HEK293T (cell line): ENCODE results near the gene TCEANC2.
A peak's percentile ranks its signal among the peaks of the same experiment; 100 is the strongest.

Experiments used
- CTCF ChIA-PET: fragments of 350-600 bp; formaldehyde crosslinking; extraction: SDS; loops from one replicate; lab custom pipeline; 2021; ENCODE audit warnings: antibody characterized with exemption, inconsistent platforms; lab: Yijun Ruan, JAX
- POLR2A ChIA-PET: fragments of 350-600 bp; formaldehyde crosslinking; extraction: SDS; loops from one replicate; lab custom pipeline; 2020; ENCODE audit warnings: antibody characterized with exemption, inconsistent platforms; lab: Yijun Ruan, JAX
- DNase-seq: peaks from one replicate; pipeline ENCODE4 v3.0.0; 2012; ENCODE audit warnings: mixed read lengths; ENCODE audit errors: extremely low spot score
- BHLHE40 ChIP-seq: fragments of 450-650 bp; IDR thresholded peaks from 2 replicates; pipeline ENCODE4 v1.6.1; 2016; ENCODE audit warnings: mild to moderate bottlenecking, moderate library complexity, borderline replicate concordance
- CTBP1 ChIP-seq: fragments of 450-650 bp; IDR thresholded peaks from 2 replicates; pipeline ENCODE4 v1.6.1; 2016; ENCODE audit warnings: borderline replicate concordance
- ELF4 ChIP-seq: fragments of 450-650 bp; IDR thresholded peaks from 2 replicates; pipeline ENCODE4 v1.6.1; 2017; ENCODE audit warnings: antibody characterized with exemption
- FOXA1 ChIP-seq: fragments of 450-650 bp; IDR thresholded peaks from 2 replicates; pipeline ENCODE4 v1.6.1; 2016; ENCODE audit warnings: mild to moderate bottlenecking
- FOXK2 ChIP-seq: fragments of 450-650 bp; IDR thresholded peaks from 2 replicates; pipeline ENCODE4 v1.6.1; 2016; ENCODE audit warnings: mild to moderate bottlenecking
- FOXM1 ChIP-seq: fragments of 450-650 bp; IDR thresholded peaks from 2 replicates; pipeline ENCODE4 v1.6.1; 2017; ENCODE audit warnings: mild to moderate bottlenecking, borderline replicate concordance
- HDGF ChIP-seq: fragments of 450-650 bp; IDR thresholded peaks from 2 replicates; pipeline ENCODE4 v1.6.1; 2017; ENCODE audit warnings: antibody characterized with exemption, borderline replicate concordance
- L3MBTL2 ChIP-seq: fragments of 450-650 bp; conservative IDR thresholded peaks from 2 replicates; pipeline ENCODE4 v1.6.1; 2016; ENCODE audit warnings: mild to moderate bottlenecking
- NFRKB ChIP-seq: fragments of 450-650 bp; IDR thresholded peaks from 2 replicates; pipeline ENCODE4 v1.6.1; 2016; ENCODE audit warnings: mild to moderate bottlenecking, moderate library complexity
- PKNOX1 ChIP-seq: fragments of 450-650 bp; IDR thresholded peaks from 2 replicates; pipeline ENCODE4 v1.6.1; 2016
- SP1 ChIP-seq: fragments of 450-650 bp; IDR thresholded peaks from 2 replicates; pipeline ENCODE4 v1.6.1; 2017
- SUZ12 ChIP-seq: fragments of 450-650 bp; IDR thresholded peaks from 2 replicates; pipeline ENCODE4 v1.6.1; 2016; ENCODE audit warnings: mild to moderate bottlenecking
- TARDBP ChIP-seq: fragments of 450-650 bp; IDR thresholded peaks from 2 replicates; pipeline ENCODE4 v1.6.1; 2016
- ZNF384 ChIP-seq: fragments of 450-650 bp; IDR thresholded peaks from 2 replicates; pipeline ENCODE4 v1.6.1; 2016

The TCEANC2 gene

DNA sequence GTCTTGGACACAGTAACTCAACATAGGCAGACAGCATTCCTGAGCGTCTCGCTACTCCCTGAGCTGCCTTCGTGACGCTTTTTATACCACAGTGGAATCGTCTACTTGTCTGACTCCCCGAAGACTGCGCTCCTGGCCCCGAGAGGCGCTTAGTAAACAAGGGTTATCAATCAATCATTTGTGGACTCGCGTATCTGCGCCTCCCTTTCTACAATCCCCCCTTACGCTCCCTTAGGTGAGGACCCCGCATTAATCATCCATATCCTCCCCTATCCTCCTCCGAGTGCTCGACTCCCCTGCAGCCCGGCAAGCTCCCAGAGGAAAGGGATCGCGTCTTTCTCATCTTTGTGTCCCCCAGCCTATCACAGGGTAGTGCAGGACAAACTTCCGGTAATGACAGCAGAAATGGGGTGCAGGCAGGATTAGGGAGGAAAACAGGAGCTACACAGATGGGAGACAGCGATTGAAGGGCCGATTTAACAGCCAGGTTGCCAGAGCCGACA, 926 bp upstream of the TCEANC2 start:
- TF ChIP-seq HDGF: no peak
- TF ChIP-seq PKNOX1: peak; percentile 54
- peak; percentile 37 for DNase-seq
- ChIA-PET POLR2A (interaction anchor here (0.8 to 2.4 kb wide), 11 partner anchors 9 to 669 kb away, joined by 3 to 7 read pairs (median 3); partner anchors contain the start of genes CYB5RL, IFT25 and MRPL37), CTCF (interaction anchor here (0.5 to 0.8 kb wide), 4 partner anchors 29 to 552 kb away, joined by 3 to 4 read pairs (median 3); no protein-coding TSS in a partner anchor)

DNA sequence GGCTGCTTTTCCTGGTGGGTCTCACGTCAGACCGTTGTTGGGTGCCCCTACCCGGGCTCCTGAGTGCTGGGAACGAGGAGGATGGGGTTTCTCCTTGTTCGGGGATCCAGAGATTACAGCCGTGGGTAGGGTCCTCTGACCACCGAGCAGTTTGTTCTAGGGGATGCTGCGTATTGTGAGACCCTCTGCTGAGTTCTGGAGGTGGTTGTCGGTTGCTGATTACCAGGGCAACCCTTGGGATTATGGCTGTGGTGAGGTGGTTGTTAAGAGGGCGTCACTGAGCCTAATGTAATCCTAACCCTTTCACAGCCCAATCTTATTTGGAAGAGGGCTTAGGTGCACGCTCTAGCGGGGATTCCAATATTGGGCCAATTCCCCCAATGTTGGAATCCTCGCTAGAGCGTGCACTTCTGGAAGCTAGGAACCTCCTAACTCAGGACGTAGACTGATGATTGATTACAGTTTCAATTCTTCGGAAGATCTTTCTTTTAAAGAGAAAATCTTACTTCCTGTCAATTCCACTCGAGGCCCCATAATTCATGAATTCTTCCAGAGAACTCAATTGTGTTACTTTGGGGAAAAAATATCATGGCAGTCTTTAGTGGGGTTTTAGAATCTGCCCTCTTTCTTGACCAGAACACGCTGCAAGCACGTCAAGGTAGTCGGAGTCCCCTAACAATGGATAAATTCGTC, 483 bp downstream of the TCEANC2 start:
- CTCF ChIA-PET: no interaction called here
- TF ChIP-seq L3MBTL2 (0 out of 2 replicates have a peak, but pooled peaks have one; percentile 8), TARDBP (no peak)
- POLR2A ChIA-PET: interaction anchor here (1.1 to 2.4 kb wide), 5 partner anchors 46 to 146 kb away, joined by 3 to 5 read pairs (median 3); partner anchors contain the start of genes CYB5RL, IFT25 and MRPL37
- no peak for DNase-seq

DNA sequence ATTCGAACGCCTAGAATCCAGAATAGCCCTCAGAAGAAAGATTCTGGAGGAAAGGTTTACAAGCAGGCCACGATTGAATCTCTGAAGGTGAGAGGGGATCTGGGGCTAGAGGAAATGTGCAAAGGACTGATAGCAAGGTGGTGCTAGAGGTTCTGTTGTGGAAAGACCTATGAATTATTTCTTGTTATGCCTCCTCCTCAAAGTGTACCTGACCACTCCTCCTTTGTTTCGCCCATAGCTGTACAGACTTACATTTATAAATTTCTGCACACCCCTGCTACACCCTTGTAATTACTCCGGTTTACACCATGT, 986 bp downstream of the TCEANC2 start:
- ChIA-PET POLR2A (interaction anchor here (2.4 kb wide), 1 partner anchor 82 kb away, joined by 5 read pairs; no protein-coding TSS in a partner anchor), CTCF (interaction anchor here (0.6 kb wide), 1 partner anchor 60 kb away, joined by 4 read pairs; no protein-coding TSS in a partner anchor)
- no peak for DNase-seq
- TF ChIP-seq ZNF384 (no peak), PKNOX1 (no peak), SP1 (no peak), FOXM1 (no peak)

DNA sequence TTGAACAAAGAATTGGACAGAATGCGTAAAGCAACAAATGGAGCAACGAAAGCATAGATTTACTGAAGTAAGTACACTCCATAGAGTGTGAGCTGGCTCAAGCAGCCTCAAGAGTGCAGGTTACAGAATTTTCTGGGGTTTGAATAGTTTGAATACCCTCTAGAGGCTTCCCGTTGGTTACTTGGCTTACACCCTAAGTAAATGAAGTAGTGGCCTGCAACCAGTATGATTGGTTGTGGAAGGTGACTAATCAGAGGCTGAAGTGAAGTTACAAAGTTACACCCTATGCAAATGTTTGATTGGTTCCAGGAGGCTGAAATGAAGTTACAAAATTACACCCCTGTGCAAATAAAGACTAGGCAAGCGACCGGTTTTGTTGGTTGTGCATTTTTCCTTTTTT, 10.9 kb downstream of the TCEANC2 start:
- DNase-seq: no peak
- CTCF ChIA-PET: no interaction called here
- TF ChIP-seq ZNF384: no peak
- TF ChIP-seq CTBP1: no peak
- TF ChIP-seq NFRKB: no peak
- TF ChIP-seq FOXK2: no peak
- no peak for TF ChIP-seq PKNOX1
- no peak for TF ChIP-seq FOXM1
- no peak for TF ChIP-seq SUZ12
- TF ChIP-seq TARDBP: no peak
- no peak for TF ChIP-seq SP1
- POLR2A ChIA-PET: no interaction called here

DNA sequence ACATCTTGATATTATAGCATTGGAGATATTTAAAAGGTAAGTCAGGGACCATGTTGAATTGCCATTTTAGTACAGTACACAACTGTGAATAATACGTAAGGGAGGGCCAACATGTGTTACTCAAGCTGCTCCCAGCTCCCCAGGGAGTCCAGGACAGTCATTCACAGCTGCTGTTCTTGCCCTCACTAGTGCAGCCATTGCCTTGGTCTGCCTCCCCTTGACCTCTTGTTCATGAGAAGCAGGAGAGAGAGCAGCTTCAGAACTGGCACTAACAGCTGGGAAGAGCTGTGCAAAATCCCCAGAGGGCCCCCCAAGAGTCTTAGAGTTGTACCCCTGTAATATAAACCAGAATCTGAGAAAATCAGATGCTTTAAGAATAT, 16.4 kb downstream of the TCEANC2 start:
- no peak for TF ChIP-seq TARDBP
- no peak for TF ChIP-seq ELF4
- no peak for TF ChIP-seq FOXK2
- TF ChIP-seq FOXA1: no peak
- DNase-seq: no peak
- ChIA-PET CTCF (interaction anchor here (1.6 kb wide), 1 partner anchor 8 kb away, joined by 6 read pairs; no protein-coding TSS in a partner anchor), POLR2A (no interaction called here)

DNA sequence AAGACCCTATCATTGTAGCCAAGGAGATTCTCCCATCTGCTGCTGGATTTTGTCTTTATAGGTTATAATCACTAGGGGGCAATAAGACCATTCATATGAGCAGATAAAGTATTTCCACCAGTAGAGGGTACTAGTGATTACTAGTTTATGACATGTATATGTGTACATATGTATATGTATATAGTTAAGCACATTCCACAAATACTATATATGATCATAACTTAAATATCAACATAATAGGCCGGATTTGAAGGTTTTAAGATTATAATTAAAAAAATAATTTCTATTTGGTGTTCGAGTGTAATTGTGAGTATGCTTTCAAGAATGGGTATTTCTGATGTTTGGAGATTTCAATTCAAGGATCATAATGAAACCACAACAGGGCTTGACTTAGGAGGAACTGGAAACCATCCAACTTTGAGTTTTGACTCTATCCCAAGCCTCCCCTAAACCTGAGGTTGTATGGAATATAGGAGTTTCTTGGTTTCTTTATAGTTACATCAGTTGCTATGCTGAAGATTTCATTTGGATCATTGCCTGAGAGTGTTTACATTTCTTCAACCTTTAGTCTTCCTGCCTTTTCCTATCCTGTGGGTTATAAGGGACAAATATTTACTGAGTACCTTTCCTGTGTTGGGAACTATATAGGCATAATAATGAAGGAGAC, 16.9 kb downstream of the TCEANC2 start:
- POLR2A ChIA-PET: no interaction called here
- peak; percentile 55 for DNase-seq

More for the DNA sequence above, 16.9 kb downstream of the TCEANC2 start:
- no peak for TF ChIP-seq FOXK2
- no peak for TF ChIP-seq SUZ12
- TF ChIP-seq L3MBTL2: no peak
- no peak for TF ChIP-seq FOXA1
- no peak for TF ChIP-seq BHLHE40
- no peak for TF ChIP-seq SP1
- TF ChIP-seq FOXM1: no peak
- no peak for TF ChIP-seq NFRKB
- TF ChIP-seq PKNOX1: no peak
- TF ChIP-seq CTBP1: no peak
- TF ChIP-seq ELF4: no peak
- CTCF ChIA-PET: interaction anchor here (0.6 to 1.6 kb wide), 2 partner anchors 9 to 274 kb away, joined by 3 to 6 read pairs; no protein-coding TSS in a partner anchor
